Adrenal gland (tissue), 12 donors: ENCODE results near the gene THRSP. TPM values are rescaled to one million over a fixed set of nuclear protein-coding genes. Genes with fewer than 3 reads are reported as not detected.
"Not testable (repeated sequence)": the region's sequence is repeated elsewhere in the genome, so short reads cannot be mapped to it uniquely, and the experiment has no call there.

ENCODE experiments used
- DNase-seq, 7 donors: peaks; one replicate each; pipeline ENCODE4 v3.0.0-alpha.2; 2019 to 2020
- H3K27ac ChIP-seq, 5 donors: fragments of 200-600 bp; sonication (generic) in 4 of 5; 1 replicate in 3 of 5; 2 replicates in 2 of 5; pipeline versions ENCODE4 v1.5.1 to v1.8.0; 2016 to 2020; ENCODE audit warnings: mild to moderate bottlenecking in 1 of 5
- H3K27me3 ChIP-seq: fragments of 200-600 bp; 2 replicates; pipeline ENCODE4 v1.8.0; 2021
- H3K36me3 ChIP-seq, 2 donors: fragments of 200-600 bp; replicated peaks in 1 of 2; 1 replicate in 1 of 2; 2 replicates in 1 of 2; pipeline versions ENCODE4 v1.5.1 to v1.8.0; 2018 to 2022
- H3K4me1 ChIP-seq, 2 donors: fragments of 200-600 bp; replicated peaks in 1 of 2; 1 replicate in 1 of 2; 2 replicates in 1 of 2; pipeline versions ENCODE4 v1.5.1 to v1.8.0; 2018 to 2021
- H3K4me3 ChIP-seq, 4 donors: fragments of 200-600 bp; sonication (generic) in 3 of 4; one replicate each; pipeline ENCODE4 v1.5.1; 2016 to 2018
- H3K9me3 ChIP-seq, 3 donors: fragments of 200-600 bp; sonication (generic) in 1 of 3; replicated peaks in 1 of 3; 1 replicate in 2 of 3; 2 replicates in 1 of 3; pipeline versions ENCODE4 v1.5.1 to v1.8.0; 2016 to 2021
- POLR2A ChIP-seq, 2 donors: fragments of 450-650 bp; IDR thresholded peaks; one replicate each; pipeline ENCODE4 v1.6.1; 2017; ENCODE audit warnings: antibody characterized with exemption in 2 of 2, mild to moderate bottlenecking in 2 of 2, moderate library complexity in 1 of 2
- WGBS, 4 donors: extraction: QIAGEN DNeasy Blood & Tissue Kit in 2 of 4; methylation state at CpG; one replicate each; pipeline versions ENCODE4 v1.1.5 to v1.1.7; 2013 to 2017; 5-methylcytosine and 5-hydroxymethylcytosine counted together
- intact Hi-C, 2 donors: fragments of 100-400 bp; cut with DNase I; formaldehyde crosslinking; loops; one replicate each; pipeline versions ENCODE4 v1.14.1 to v1.15.0; 2022 to 2023
- polyA plus RNA-seq, 3 donors: library from polyadenylated mRNA; stranded (reverse); fragments of 200-250 nt in 2 of 3; fragments of 350-450 nt in 1 of 3; fragmentation: Illumina TruSeq in 1 of 3; extraction: RNeasy Lipid Tissue Mini Kit (QIAGEN cat#74804) in 1 of 3; gene quantifications; one replicate each; pipeline ENCODE4 v1.2.3, GENCODE V29; 2013 to 2014
- total RNA-seq, 9 donors: library from RNA; depleted of rRNA in 4 of 9; stranded (reverse); fragments of >200 nt in 4 of 9; fragments of 120-200 nt in 1 of 9; fragmentation: NEBNext Ultra II Directional in 1 of 9; extraction: Animal tissue kit (Norgen Biotek cat#: 25700) in 1 of 9; gene quantifications; one replicate each; pipeline versions ENCODE4 v1.1.0 to v1.2.4, GENCODE V29; 2013 to 2023
- TF ChIP-seq, protein P1 (sequence below), 6 experiments: fragments of 450-650 bp in 4 of 6; fragments of 200-600 bp in 2 of 6; sonication (generic) in 1 of 6; IDR thresholded peaks; 1 replicate in 5 of 6; 2 replicates in 1 of 6; pipeline versions ENCODE4 v1.5.1 to v1.8.0; 2016 to 2021; ENCODE audit warnings: antibody characterized with exemption in 6 of 6, mild to moderate bottlenecking in 2 of 6, moderate library complexity in 1 of 6
- donor health status: healthy with polysubstance abuse.
- donor health status: Bipolar disorder and iron deficiency.
- donor health status: DM: yes; HTN: yes; CAD: no.
- donor health status: DM: no; HTN: no; CAD: no.
- donor health status: DM: no; HTN: no; CAD: no.
- donor health status: DM: yes; HTN: yes; CAD: no.

THRSP gene
- total and polyA plus RNA-seq, 12 donors, result 0.22 to 64.5 (median 1.3) TPM; not detected in 1

GRCh38 chr11:78072455-78072854 lies 8.8 kb downstream of the THRSP start:
- H3K27ac ChIP-seq, result no peak overlapping the region
- H3K4me3 ChIP-seq, result no peak overlapping the region
- H3K4me1 ChIP-seq, result peaks cover 7 to 28% of the 10 kb centered on the region in 2 donors
- H3K36me3 ChIP-seq, result peaks cover 0 to 47% of the 10 kb centered on the region in 2 donors
- intact Hi-C loops, result loop anchor here in 1 of 2 donors (10.0 kb wide), 1 partner anchor 122 kb away; no protein-coding TSS in a partner anchor
- H3K27me3 ChIP-seq, result no peaks in the 10 kb centered on the region
- H3K9me3 ChIP-seq, result no peaks in the 10 kb centered on the region
- WGBS, 4 donors, result 94 to 96% (median 94%) methylated on average over 4 of the region's 4 CpGs
- TF ChIP-seq POLR2A (IDR thresholded peaks at IDR 0.05), result no peak
- TF ChIP-seq, protein P1, sequence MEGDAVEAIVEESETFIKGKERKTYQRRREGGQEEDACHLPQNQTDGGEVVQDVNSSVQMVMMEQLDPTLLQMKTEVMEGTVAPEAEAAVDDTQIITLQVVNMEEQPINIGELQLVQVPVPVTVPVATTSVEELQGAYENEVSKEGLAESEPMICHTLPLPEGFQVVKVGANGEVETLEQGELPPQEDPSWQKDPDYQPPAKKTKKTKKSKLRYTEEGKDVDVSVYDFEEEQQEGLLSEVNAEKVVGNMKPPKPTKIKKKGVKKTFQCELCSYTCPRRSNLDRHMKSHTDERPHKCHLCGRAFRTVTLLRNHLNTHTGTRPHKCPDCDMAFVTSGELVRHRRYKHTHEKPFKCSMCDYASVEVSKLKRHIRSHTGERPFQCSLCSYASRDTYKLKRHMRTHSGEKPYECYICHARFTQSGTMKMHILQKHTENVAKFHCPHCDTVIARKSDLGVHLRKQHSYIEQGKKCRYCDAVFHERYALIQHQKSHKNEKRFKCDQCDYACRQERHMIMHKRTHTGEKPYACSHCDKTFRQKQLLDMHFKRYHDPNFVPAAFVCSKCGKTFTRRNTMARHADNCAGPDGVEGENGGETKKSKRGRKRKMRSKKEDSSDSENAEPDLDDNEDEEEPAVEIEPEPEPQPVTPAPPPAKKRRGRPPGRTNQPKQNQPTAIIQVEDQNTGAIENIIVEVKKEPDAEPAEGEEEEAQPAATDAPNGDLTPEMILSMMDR (IDR thresholded peaks at IDR 0.05), result no peak
- DNase-seq, result no peak

- 67 to 80% (median 74%) methylated on average over 6 of the region's 6 CpGs for WGBS, 4 donors
- Histone ChIP-seq H3K9me3 (no peaks in the 10 kb centered on the region), H3K4me3 (no peak overlapping the region), H3K4me1 (peaks cover 18 to 43% of the 10 kb centered on the region in 2 donors), H3K36me3 (peaks cover 0 to 30% of the 10 kb centered on the region in 2 donors), H3K27ac (no peak overlapping the region), H3K27me3 (no peaks in the 10 kb centered on the region)
- TF ChIP-seq POLR2A (IDR thresholded peaks at IDR 0.05), result no peak
- TF ChIP-seq, protein P1 (IDR thresholded peaks at IDR 0.05), result no peak
- DNase-seq, result no peak
- intact Hi-C loops, result loop anchor here in 1 of 2 donors (10.0 kb wide), 1 partner anchor 120 kb away; no protein-coding TSS in a partner anchor
Measured at GRCh38 chr11:78074756-78075155, 11.1 kb downstream of the THRSP start.

GRCh38 chr11:78076733-78077403 lies 13.2 kb downstream of the THRSP start:
- Histone ChIP-seq H3K36me3 (peaks cover 0 to 10% of the 10 kb centered on the region in 2 donors), H3K9me3 (no peaks in the 10 kb centered on the region), H3K4me1 (peaks cover 18 to 43% of the 10 kb centered on the region in 2 donors), H3K27me3 (no peaks in the 10 kb centered on the region), H3K4me3 (no peak overlapping the region), H3K27ac (no peak overlapping the region)
- no peak for DNase-seq
- 74 to 86% (median 81%) methylated on average over 6 of the region's 6 CpGs for WGBS, 4 donors
- no peak for TF ChIP-seq POLR2A (IDR thresholded peaks at IDR 0.05)
- TF ChIP-seq, protein P1 (IDR thresholded peaks at IDR 0.05), result no peak
- intact Hi-C loops, result loop anchor here in 1 of 2 donors (10.0 kb wide), 1 partner anchor 118 kb away; no protein-coding TSS in a partner anchor

DNA sequence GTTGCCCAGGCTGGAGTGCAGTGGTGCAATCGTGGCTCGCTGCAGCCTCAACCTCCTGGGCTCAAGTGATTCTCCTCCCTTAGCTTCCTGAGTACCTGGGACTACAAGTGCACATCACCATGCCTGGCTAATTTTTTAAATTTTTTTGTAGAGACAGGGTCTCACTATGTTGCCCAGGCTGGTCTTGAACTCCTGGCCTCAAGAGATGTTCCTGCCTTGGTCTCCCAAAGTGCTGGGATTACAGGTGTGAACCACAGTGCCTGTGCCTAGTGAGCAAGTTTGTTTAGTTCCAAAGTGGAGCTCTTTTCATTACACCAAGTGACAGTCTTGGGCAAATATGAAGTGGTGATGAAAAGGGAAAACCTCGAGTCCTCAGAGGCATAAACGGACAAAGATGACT lies 13.9 kb downstream of the THRSP start:
- intact Hi-C loops, result loop anchor here in 1 of 2 donors (10.0 kb wide), 1 partner anchor 117 kb away; no protein-coding TSS in a partner anchor
- Histone ChIP-seq H3K4me3 (peak overlapping the region in 1 of 4 donors; percentile 88), H3K4me1 (peaks cover 18 to 43% of the 10 kb centered on the region in 2 donors)
- WGBS, 4 donors, result 61 to 70% (median 67%) methylated on average over 4 of the region's 4 CpGs
- H3K36me3 ChIP-seq, H3K27ac ChIP-seq, H3K9me3 ChIP-seq, H3K27me3 ChIP-seq, DNase-seq: not testable (repeated sequence)
